Panc1 (cell line): ENCODE results near the gene CXCL17.

Experiments used
- POLR2AphosphoS5 ChIP-seq: IDR thresholded peaks from 2 replicates; pipeline ENCODE4 v1.6.1; 2012; ENCODE audit warnings: mild to moderate bottlenecking, low read depth, low read length, moderate library complexity
- TF ChIP-seq, protein P1 (sequence below): fragments of 450-650 bp; IDR thresholded peaks from 2 replicates; pipeline ENCODE4 v1.5.1; 2017; ENCODE audit warnings: mild to moderate bottlenecking

DNA sequence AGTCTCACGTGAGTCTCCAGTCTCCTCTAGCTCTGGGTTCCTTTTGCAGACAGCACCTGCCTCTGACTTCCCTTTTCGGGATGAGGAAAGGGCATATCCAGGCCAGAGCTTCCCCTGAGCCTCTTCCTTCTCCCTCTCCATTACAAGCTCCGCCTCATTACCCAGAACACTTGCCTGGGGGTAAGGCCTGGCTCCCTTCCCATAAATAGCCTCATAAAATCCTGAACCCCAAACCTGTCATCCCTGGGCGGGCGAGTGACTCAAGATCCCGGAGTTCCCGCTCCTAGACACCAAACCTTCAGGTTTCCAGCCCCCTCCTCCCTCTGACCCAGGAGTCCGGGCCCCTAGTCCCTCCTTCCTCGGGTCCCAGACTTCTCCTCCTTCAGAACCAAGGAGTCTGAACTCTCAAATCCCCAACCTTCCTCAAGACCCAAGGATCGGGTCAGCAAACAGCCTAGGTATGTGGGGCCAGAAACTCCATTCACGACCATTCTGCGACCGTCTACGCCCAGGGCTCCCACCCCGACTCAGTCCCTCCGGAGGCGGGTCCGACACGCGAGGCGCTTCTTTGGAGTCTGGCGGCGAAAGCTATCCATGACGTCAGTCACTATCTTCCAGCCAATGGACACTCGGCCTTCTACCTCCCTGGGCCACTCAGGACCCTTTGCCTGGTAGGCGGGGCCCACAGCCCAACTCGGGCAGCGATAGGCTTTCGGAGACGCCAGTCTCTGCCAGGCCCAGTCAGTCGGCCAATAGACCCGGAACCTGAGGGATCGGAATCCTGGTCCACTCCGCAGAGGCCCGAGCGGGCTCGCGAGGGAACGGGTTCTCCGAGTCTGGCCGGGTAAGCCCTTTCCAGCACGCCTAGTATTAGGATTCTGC lies 46.1 kb downstream of the CXCL17 start:
- TF ChIP-seq, protein P1, sequence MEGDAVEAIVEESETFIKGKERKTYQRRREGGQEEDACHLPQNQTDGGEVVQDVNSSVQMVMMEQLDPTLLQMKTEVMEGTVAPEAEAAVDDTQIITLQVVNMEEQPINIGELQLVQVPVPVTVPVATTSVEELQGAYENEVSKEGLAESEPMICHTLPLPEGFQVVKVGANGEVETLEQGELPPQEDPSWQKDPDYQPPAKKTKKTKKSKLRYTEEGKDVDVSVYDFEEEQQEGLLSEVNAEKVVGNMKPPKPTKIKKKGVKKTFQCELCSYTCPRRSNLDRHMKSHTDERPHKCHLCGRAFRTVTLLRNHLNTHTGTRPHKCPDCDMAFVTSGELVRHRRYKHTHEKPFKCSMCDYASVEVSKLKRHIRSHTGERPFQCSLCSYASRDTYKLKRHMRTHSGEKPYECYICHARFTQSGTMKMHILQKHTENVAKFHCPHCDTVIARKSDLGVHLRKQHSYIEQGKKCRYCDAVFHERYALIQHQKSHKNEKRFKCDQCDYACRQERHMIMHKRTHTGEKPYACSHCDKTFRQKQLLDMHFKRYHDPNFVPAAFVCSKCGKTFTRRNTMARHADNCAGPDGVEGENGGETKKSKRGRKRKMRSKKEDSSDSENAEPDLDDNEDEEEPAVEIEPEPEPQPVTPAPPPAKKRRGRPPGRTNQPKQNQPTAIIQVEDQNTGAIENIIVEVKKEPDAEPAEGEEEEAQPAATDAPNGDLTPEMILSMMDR, result no peak
- TF ChIP-seq POLR2AphosphoS5, result peak; percentile 36; the same call in 1 of the 2 replicates
